NCI-H2196 (cell line): ENCODE measurements around the gene USF1.

Experiments
- DNase-seq: peaks from one replicate; lab custom pipeline; 2025; ENCODE audit not compliant: unreplicated experiment; lab: John Stamatoyannopoulos, UW

The USF1 gene

GRCh38 chr1:160992036-160992435 is 53.7 kb downstream of the USF1 start:
- peak; percentile 52 for DNase-seq
